Neural cell (in vitro differentiated cells): ENCODE results near the gene NR4A3.

Experiments
- EZH2 ChIP-seq: fragments of 200-600, 300-800 bp; shearing (Covaris generic), sonication (generic); IDR thresholded peaks from 2 replicates; pipeline ENCODE4 v1.6.1; 2014; ENCODE audit warnings: antibody characterized with exemption, low read length, borderline replicate concordance, mild to moderate bottlenecking; ENCODE audit not compliant: insufficient read depth, poor library complexity, severe bottlenecking
- TAF1 ChIP-seq: IDR thresholded peaks from 2 replicates; pipeline ENCODE4 v1.6.1; 2012; ENCODE audit warnings: low read depth
- TF ChIP-seq, protein P1 (sequence below): fragments of 450-650 bp; IDR thresholded peaks from 2 replicates; pipeline ENCODE4 v1.5.1; 2014; ENCODE audit warnings: antibody characterized with exemption, mild to moderate bottlenecking, moderate library complexity; ENCODE audit not compliant: poor library complexity, severe bottlenecking

DNA sequence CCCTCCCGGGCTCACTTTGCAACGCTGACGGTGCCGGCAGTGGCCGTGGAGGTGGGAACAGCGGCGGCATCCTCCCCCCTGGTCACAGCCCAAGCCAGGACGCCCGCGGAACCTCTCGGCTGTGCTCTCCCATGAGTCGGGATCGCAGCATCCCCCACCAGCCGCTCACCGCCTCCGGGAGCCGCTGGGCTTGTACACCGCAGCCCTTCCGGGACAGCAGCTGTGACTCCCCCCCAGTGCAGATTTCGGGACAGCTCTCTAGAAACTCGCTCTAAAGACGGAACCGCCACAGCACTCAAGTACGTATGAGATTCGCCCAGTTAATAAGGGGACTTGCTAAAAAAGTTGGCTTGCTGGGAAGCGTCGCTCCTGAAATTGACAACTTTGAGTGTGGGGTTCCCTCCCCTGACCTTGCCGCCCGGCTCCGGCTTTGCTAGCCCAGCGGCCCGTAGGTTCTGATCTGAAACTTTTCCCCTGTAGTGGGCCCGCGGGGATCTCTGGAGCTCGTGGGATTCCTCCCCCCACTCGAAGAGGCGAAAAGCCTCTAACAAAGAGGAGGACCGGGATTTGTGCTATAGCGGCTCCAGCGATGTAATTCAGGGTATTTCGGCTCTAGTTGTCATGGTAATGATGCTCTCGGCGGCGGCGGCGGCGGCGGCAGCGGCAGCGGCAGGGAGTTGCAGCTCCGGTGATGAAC lies 572 bp downstream of the NR4A3 start:
- TF ChIP-seq, protein P1, sequence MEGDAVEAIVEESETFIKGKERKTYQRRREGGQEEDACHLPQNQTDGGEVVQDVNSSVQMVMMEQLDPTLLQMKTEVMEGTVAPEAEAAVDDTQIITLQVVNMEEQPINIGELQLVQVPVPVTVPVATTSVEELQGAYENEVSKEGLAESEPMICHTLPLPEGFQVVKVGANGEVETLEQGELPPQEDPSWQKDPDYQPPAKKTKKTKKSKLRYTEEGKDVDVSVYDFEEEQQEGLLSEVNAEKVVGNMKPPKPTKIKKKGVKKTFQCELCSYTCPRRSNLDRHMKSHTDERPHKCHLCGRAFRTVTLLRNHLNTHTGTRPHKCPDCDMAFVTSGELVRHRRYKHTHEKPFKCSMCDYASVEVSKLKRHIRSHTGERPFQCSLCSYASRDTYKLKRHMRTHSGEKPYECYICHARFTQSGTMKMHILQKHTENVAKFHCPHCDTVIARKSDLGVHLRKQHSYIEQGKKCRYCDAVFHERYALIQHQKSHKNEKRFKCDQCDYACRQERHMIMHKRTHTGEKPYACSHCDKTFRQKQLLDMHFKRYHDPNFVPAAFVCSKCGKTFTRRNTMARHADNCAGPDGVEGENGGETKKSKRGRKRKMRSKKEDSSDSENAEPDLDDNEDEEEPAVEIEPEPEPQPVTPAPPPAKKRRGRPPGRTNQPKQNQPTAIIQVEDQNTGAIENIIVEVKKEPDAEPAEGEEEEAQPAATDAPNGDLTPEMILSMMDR = no peak
- no peak for TF ChIP-seq EZH2
- TF ChIP-seq TAF1 = no peak
